GM12878 (cell line): ENCODE data around the gene MYNN. TPM values are rescaled to one million over a fixed set of nuclear protein-coding genes. Genes with fewer than 3 reads are reported as not detected.

Experiments used
- CBX3 ChIP-seq: fragments of 200-600 bp; sonication (generic); IDR thresholded peaks from 2 replicates; pipeline ENCODE4 v1.6.1; 2016; ENCODE audit warnings: low read depth, borderline replicate concordance
- CREM ChIP-seq: IDR thresholded peaks from 2 replicates; pipeline ENCODE4 v1.6.1; 2014; ENCODE audit warnings: antibody characterized with exemption, low read depth
- HDGF ChIP-seq: fragments of 450-650 bp; IDR thresholded peaks from 2 replicates; pipeline ENCODE4 v1.6.1; 2016; ENCODE audit warnings: antibody characterized with exemption
- IKZF2 ChIP-seq, 2 experiments: fragments of 450-650 bp; IDR thresholded peaks; 2 replicates each; pipeline ENCODE4 v1.6.1; 2017; ENCODE audit warnings: mild to moderate bottlenecking in 2 of 2, moderate library complexity in 2 of 2
- JUNB ChIP-seq: IDR thresholded peaks from 2 replicates; pipeline ENCODE4 v1.6.1; 2016; ENCODE audit warnings: antibody characterized with exemption, mild to moderate bottlenecking
- MTA2 ChIP-seq: fragments of 450-650 bp; IDR thresholded peaks from 2 replicates; pipeline ENCODE4 v1.6.1; 2016; ENCODE audit warnings: low read depth, mild to moderate bottlenecking, moderate library complexity
- MYC ChIP-seq: IDR thresholded peaks from 2 replicates; pipeline ENCODE4 v1.6.1; 2011; ENCODE audit warnings: mild to moderate bottlenecking, low read length, moderate library complexity, inconsistent platforms; ENCODE audit not compliant: insufficient read depth, insufficient replicate concordance, insufficient read length, severe bottlenecking
- NFYB ChIP-seq: IDR thresholded peaks from 2 replicates; pipeline ENCODE4 v1.6.1; 2011; ENCODE audit warnings: low read depth, mild to moderate bottlenecking, low read length, improper control_type of control experiment, moderate library complexity; ENCODE audit not compliant: insufficient read depth
- NR2C1 ChIP-seq: fragments of 450-650 bp; IDR thresholded peaks from 2 replicates; pipeline ENCODE4 v1.6.1; 2017; ENCODE audit warnings: antibody characterized with exemption, mild to moderate bottlenecking, moderate library complexity
- PAX5 ChIP-seq: IDR thresholded peaks from 2 replicates; pipeline ENCODE4 v1.6.1; 2011; ENCODE audit warnings: low read depth, low read length, borderline replicate concordance
- PML ChIP-seq: IDR thresholded peaks from 2 replicates; pipeline ENCODE4 v1.6.1; 2012; ENCODE audit warnings: low read length, inconsistent platforms
- POLR2AphosphoS5 ChIP-seq: IDR thresholded peaks from 2 replicates; pipeline ENCODE4 v1.6.1; 2011; ENCODE audit warnings: mild to moderate bottlenecking, low read length, inconsistent platforms
- RB1 ChIP-seq: fragments of 450-650 bp; formaldehyde crosslinking; IDR thresholded peaks from 2 replicates; pipeline ENCODE4 v1.6.1; 2017; ENCODE audit warnings: mild to moderate bottlenecking, borderline replicate concordance
- RCOR1 ChIP-seq: conservative IDR thresholded peaks from 2 replicates; pipeline ENCODE4 v1.6.1; 2012; ENCODE audit warnings: low read depth, low read length, improper control_type of control experiment
- SIN3A ChIP-seq: IDR thresholded peaks from 2 replicates; pipeline ENCODE4 v1.6.1; 2012; ENCODE audit warnings: low read depth, low read length, improper control_type of control experiment
- SP1 ChIP-seq: IDR thresholded peaks from one replicate; pipeline ENCODE4 v1.6.1; 2011; ENCODE audit warnings: low read depth, low read length
- STAT3 ChIP-seq: IDR thresholded peaks from 2 replicates; pipeline ENCODE4 v1.6.1; 2011; ENCODE audit warnings: low read depth, low read length, improper control_type of control experiment
- USF2 ChIP-seq: IDR thresholded peaks from 2 replicates; pipeline ENCODE4 v1.6.1; 2011; ENCODE audit warnings: low read depth, low read length, improper control_type of control experiment, borderline replicate concordance
- YY1 ChIP-seq: IDR thresholded peaks from 2 replicates; pipeline ENCODE4 v1.6.1; 2011; ENCODE audit warnings: low read depth, mild to moderate bottlenecking, low read length
- ZNF622 ChIP-seq: fragments of 450-650 bp; IDR thresholded peaks from 2 replicates; pipeline ENCODE4 v1.6.1; 2017; ENCODE audit warnings: mild to moderate bottlenecking, inconsistent platforms
- polyA plus RNA-seq, 11 experiments: library from polyadenylated mRNA; depleted of rRNA in 4 of 11; unstranded in 6 of 11; stranded (reverse) in 5 of 11; fragments of >200 nt; fragmentation: Nextera tagmentation in 4 of 11; fragmentation: Illumina TruSeq in 1 of 11; extraction: Ambion mirVana in 4 of 11; extraction: Trizol in 1 of 11; gene quantifications; 1 replicate in 1 of 11; 2 replicates in 10 of 11; pipeline versions ENCODE4 v1.2.1 to v1.2.3, GENCODE V29; 2011 to 2016; ENCODE audit warnings: inconsistent platforms in 2 of 11, missing spikeins in 2 of 11, low read depth in 1 of 11
- total RNA-seq, 4 experiments: library from RNA; depleted of rRNA in 3 of 4; stranded (reverse); fragments of >200 nt in 3 of 4; fragmentation: Illumina TruSeq in 1 of 4; extraction: Trizol in 1 of 4; gene quantifications; 2 replicates each; pipeline versions ENCODE4 v1.2.1 to v1.2.3, GENCODE V29; 2013 to 2021
- TF ChIP-seq, protein P1 (sequence below), 3 experiments: IDR thresholded peaks in 2 of 3; conservative IDR thresholded peaks in 1 of 3; 2 replicates each; pipeline ENCODE4 v1.5.1; 2011; ENCODE audit warnings: low read depth in 3 of 3, low read length in 3 of 3, mild to moderate bottlenecking in 3 of 3, control low read depth in 2 of 3, moderate library complexity in 2 of 3, inconsistent platforms in 1 of 3, mixed read lengths in 1 of 3; ENCODE audit not compliant: control insufficient read depth in 2 of 3, insufficient read depth in 1 of 3; ENCODE audit errors: extremely low read depth in 1 of 3
- TF ChIP-seq, protein P2 (sequence below): fragments of 450-650 bp; IDR thresholded peaks from 2 replicates; pipeline ENCODE4 v1.6.1; 2018; ENCODE audit warnings: borderline replicate concordance, mild to moderate bottlenecking; ENCODE audit not compliant: partially characterized antibody
- TF ChIP-seq, protein P3 (sequence below): fragments of 450-650 bp; IDR thresholded peaks from 2 replicates; pipeline ENCODE4 v1.6.1; 2017; ENCODE audit warnings: low read depth, mild to moderate bottlenecking, moderate library complexity
- TF ChIP-seq, protein P4 (sequence below): IDR thresholded peaks from 2 replicates; pipeline ENCODE4 v1.6.1; 2011; ENCODE audit warnings: low read depth, mild to moderate bottlenecking, low read length, moderate library complexity, borderline replicate concordance; ENCODE audit errors: extremely low read depth

The MYNN gene
- total and polyA plus RNA-seq, 10 of the 15 experiments (the other 5 are each of a cell fraction or from before 2014, with no cell fraction given) = 8.8 to 20.5 (median 15.8) TPM

- TF ChIP-seq YY1 (peak; percentile 50; the same call in 1 of the 2 replicates), MYC (peak; percentile 58), POLR2AphosphoS5 (peak; percentile 71), RCOR1 (no peak), ZNF622 (no peak), SIN3A (no peak), CBX3 (no peak), HDGF (0 out of 2 replicates have a peak, but pooled peaks have one; percentile 31), JUNB (peak; percentile 29; the same call in 1 of the 2 replicates), USF2 (peak; percentile 79), SP1 (peak; percentile 50), MTA2 (peak; percentile 83), NR2C1 (no peak), NFYB (no peak), STAT3 (no peak), PAX5 (peak; percentile 87), RB1 (no peak), CREM (peak; percentile 85), IKZF2 (IDR thresholded peaks at IDR 0.05) (peak; percentile 82 to 86; a peak in 3 of 4 replicates), PML (no peak)
- TF ChIP-seq, protein P1, sequence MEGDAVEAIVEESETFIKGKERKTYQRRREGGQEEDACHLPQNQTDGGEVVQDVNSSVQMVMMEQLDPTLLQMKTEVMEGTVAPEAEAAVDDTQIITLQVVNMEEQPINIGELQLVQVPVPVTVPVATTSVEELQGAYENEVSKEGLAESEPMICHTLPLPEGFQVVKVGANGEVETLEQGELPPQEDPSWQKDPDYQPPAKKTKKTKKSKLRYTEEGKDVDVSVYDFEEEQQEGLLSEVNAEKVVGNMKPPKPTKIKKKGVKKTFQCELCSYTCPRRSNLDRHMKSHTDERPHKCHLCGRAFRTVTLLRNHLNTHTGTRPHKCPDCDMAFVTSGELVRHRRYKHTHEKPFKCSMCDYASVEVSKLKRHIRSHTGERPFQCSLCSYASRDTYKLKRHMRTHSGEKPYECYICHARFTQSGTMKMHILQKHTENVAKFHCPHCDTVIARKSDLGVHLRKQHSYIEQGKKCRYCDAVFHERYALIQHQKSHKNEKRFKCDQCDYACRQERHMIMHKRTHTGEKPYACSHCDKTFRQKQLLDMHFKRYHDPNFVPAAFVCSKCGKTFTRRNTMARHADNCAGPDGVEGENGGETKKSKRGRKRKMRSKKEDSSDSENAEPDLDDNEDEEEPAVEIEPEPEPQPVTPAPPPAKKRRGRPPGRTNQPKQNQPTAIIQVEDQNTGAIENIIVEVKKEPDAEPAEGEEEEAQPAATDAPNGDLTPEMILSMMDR (IDR thresholded peaks at IDR 0.05 in 2 of 3, conservative IDR thresholded peaks at IDR 0.05 in 1 of 3; ENCODE audit: control insufficient read depth in 2 of 3, extremely low read depth in 1 of 3, insufficient read depth in 1 of 3, low read depth in 3 of 3, low read length in 3 of 3) = peak; percentile 53 to 84 (median 74)
- TF ChIP-seq, protein P2, sequence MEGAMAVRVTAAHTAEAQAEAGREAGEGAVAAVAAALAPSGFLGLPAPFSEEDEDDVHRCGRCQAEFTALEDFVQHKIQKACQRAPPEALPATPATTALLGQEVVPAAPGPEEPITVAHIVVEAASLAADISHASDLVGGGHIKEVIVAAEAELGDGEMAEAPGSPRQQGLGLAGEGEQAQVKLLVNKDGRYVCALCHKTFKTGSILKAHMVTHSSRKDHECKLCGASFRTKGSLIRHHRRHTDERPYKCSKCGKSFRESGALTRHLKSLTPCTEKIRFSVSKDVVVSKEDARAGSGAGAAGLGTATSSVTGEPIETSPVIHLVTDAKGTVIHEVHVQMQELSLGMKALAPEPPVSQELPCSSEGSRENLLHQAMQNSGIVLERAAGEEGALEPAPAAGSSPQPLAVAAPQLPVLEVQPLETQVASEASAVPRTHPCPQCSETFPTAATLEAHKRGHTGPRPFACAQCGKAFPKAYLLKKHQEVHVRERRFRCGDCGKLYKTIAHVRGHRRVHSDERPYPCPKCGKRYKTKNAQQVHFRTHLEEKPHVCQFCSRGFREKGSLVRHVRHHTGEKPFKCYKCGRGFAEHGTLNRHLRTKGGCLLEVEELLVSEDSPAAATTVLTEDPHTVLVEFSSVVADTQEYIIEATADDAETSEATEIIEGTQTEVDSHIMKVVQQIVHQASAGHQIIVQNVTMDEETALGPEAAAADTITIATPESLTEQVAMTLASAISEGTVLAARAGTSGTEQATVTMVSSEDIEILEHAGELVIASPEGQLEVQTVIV = no peak
- TF ChIP-seq, protein P3, sequence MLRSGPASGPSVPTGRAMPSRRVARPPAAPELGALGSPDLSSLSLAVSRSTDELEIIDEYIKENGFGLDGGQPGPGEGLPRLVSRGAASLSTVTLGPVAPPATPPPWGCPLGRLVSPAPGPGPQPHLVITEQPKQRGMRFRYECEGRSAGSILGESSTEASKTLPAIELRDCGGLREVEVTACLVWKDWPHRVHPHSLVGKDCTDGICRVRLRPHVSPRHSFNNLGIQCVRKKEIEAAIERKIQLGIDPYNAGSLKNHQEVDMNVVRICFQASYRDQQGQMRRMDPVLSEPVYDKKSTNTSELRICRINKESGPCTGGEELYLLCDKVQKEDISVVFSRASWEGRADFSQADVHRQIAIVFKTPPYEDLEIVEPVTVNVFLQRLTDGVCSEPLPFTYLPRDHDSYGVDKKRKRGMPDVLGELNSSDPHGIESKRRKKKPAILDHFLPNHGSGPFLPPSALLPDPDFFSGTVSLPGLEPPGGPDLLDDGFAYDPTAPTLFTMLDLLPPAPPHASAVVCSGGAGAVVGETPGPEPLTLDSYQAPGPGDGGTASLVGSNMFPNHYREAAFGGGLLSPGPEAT = peak; percentile 82
- TF ChIP-seq, protein P4, sequence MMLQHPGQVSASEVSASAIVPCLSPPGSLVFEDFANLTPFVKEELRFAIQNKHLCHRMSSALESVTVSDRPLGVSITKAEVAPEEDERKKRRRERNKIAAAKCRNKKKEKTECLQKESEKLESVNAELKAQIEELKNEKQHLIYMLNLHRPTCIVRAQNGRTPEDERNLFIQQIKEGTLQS = peak; percentile 83; the same call in 1 of the 2 replicates
These were observed 40.7 kb downstream of the MYNN start (continued) for GRCh38 chr3:169813757-169814517.
